Activated T-cell treated with anti-CD3 and anti-CD28 coated beads for 4 hours (primary cell): ENCODE results near the gene RNASE7.

ENCODE experiments used
- DNase-seq: peaks from one replicate; pipeline ENCODE4 v3.0.0-alpha.2; 2020

RNASE7 gene

GRCh38 chr14:21088687-21089086 is 46.5 kb downstream of the RNASE7 start:
- no peak for DNase-seq

GRCh38 chr14:21089271-21089670 is 47.1 kb downstream of the RNASE7 start:
- DNase-seq: no peak

- no peak for DNase-seq
These were observed 47.7 kb downstream of the RNASE7 start for GRCh38 chr14:21089877-21090193.

GRCh38 chr14:21090194-21090939 is 48.2 kb downstream of the RNASE7 start:
- no peak for DNase-seq

- no peak for DNase-seq
These were observed 48.9 kb downstream of the RNASE7 start for GRCh38 chr14:21090940-21091663.

- DNase-seq: no peak
These were observed 49.7 kb downstream of the RNASE7 start for GRCh38 chr14:21091821-21092272.

GRCh38 chr14:21092273-21093011 is 50.3 kb downstream of the RNASE7 start:
- DNase-seq: peak; percentile 89

- DNase-seq: no peak
These were observed 50.9 kb downstream of the RNASE7 start for GRCh38 chr14:21093018-21093417.
